ENCODE measurements around the gene NPIPA3.
"Not testable (repeated sequence)": the region's sequence is repeated elsewhere in the genome, so short reads cannot be mapped to it uniquely, and the experiment has no call there.

The NPIPA3 gene

DNA sequence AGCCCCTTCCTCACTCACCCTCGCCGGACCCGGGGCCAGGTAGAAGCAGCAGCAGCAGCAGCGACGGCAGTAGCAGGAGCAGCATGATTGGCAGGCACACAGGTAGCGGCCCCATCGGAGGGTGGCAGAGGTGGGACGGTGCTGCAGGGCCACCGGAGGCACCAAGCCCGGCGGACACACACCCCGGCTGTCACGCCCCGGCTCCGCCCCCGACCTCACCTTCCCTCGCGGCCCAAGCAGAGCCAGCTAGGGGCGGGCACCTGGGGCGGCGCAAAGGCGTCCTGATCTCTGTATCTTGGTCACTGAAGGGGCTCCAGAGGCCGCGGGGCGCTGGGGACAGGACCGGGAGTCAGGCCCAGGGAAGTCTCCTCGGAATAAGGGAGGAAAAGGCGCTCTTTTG lies 30.0 kb downstream of the NPIPA3 start:
- not testable (repeated sequence) for H3F3A ChIP-seq (ENCODE audit: insufficient read depth, low read length); H3K9me2 ChIP-seq (replicated peaks; ENCODE audit: insufficient read depth, low read length); H3K27me3 ChIP-seq (replicated peaks; ENCODE audit: insufficient read depth, low read length); H3K27ac ChIP-seq (ENCODE audit: low read length); H3K4me2 ChIP-seq (ENCODE audit: low read depth, low read length); H3K4me1 ChIP-seq (ENCODE audit: low read length); H3K36me3 ChIP-seq (replicated peaks; ENCODE audit: insufficient read depth, low read length); H3K79me2 ChIP-seq (ENCODE audit: low read length); H3K9ac ChIP-seq (ENCODE audit: low read length); H4K20me1 ChIP-seq (ENCODE audit: insufficient read depth, low read length); H3K4me3 ChIP-seq (ENCODE audit: low read length); H3K9me3 ChIP-seq (replicated peaks; ENCODE audit: insufficient read depth, low read length); H2AFZ ChIP-seq (ENCODE audit: low read length); DNase-seq

DNA sequence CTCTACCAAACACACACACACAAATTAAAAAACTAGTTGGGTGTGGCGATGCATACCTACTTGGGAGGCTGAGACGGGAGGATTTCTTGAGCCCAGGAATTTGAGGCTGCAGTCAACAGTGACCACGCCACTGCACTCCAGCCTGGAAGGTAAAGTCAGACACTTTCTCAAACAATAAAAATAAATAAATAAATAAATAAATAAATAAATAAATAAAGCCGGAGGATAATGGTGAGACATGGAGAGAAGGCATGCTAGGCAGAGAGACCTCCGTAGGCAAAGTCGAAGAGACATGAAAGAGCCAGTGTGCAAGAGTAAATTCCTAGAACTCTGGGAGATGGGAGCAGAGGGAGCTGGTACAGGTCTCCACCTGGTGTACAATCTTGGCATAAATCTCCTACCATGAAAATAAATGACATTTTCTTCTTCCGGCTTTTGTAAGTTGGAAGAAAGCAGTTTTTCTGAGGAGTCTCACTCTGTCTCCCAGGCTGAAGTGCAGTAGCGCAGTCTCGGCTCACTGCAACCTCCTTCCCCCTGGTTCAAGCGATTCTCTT lies 37.7 kb downstream of the NPIPA3 start:
- not testable (repeated sequence) for H2AFZ ChIP-seq (ENCODE audit: low read length); H3K27me3 ChIP-seq (replicated peaks; ENCODE audit: insufficient read depth, low read length); H3K27ac ChIP-seq (ENCODE audit: low read length); H3K9me3 ChIP-seq (replicated peaks; ENCODE audit: insufficient read depth, low read length); H3K9ac ChIP-seq (ENCODE audit: low read length); H3K4me2 ChIP-seq (ENCODE audit: low read depth, low read length); H3K36me3 ChIP-seq (replicated peaks; ENCODE audit: insufficient read depth, low read length); H3K9me2 ChIP-seq (replicated peaks; ENCODE audit: insufficient read depth, low read length); H4K20me1 ChIP-seq (ENCODE audit: insufficient read depth, low read length); DNase-seq; H3F3A ChIP-seq (ENCODE audit: insufficient read depth, low read length); H3K79me2 ChIP-seq (ENCODE audit: low read length); H3K4me1 ChIP-seq (ENCODE audit: low read length); H3K4me3 ChIP-seq (ENCODE audit: low read length)

DNA sequence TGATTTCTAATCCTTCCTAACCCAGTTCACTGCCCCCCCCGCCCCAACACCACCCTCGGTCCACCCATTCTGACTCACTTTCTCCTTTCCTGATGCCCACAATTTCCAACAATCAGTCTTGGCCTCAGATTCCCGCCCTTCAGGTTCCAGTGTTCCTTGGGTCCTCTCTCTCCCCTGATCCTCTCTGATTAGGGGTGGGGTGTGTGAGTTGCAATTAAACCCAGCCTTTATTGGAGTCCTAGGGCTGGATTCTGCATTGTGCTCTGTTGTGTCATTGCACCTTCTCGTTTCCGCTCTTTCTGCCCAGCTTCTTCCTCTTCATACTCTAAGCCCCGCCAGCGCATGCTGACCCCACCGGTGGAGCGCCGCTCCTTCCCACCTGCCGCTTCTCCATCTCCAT lies 38.6 kb downstream of the NPIPA3 start:
- not testable (repeated sequence) for H3K79me2 ChIP-seq (ENCODE audit: low read length); H3K36me3 ChIP-seq (replicated peaks; ENCODE audit: insufficient read depth, low read length); H3K4me1 ChIP-seq (ENCODE audit: low read length); H3K9me3 ChIP-seq (replicated peaks; ENCODE audit: insufficient read depth, low read length); DNase-seq; H3K27ac ChIP-seq (ENCODE audit: low read length); H3K27me3 ChIP-seq (replicated peaks; ENCODE audit: insufficient read depth, low read length); H2AFZ ChIP-seq (ENCODE audit: low read length); H3K9me2 ChIP-seq (replicated peaks; ENCODE audit: insufficient read depth, low read length); H3K4me2 ChIP-seq (ENCODE audit: low read depth, low read length); H3K4me3 ChIP-seq (ENCODE audit: low read length); H4K20me1 ChIP-seq (ENCODE audit: insufficient read depth, low read length); H3K9ac ChIP-seq (ENCODE audit: low read length); H3F3A ChIP-seq (ENCODE audit: insufficient read depth, low read length)

DNA sequence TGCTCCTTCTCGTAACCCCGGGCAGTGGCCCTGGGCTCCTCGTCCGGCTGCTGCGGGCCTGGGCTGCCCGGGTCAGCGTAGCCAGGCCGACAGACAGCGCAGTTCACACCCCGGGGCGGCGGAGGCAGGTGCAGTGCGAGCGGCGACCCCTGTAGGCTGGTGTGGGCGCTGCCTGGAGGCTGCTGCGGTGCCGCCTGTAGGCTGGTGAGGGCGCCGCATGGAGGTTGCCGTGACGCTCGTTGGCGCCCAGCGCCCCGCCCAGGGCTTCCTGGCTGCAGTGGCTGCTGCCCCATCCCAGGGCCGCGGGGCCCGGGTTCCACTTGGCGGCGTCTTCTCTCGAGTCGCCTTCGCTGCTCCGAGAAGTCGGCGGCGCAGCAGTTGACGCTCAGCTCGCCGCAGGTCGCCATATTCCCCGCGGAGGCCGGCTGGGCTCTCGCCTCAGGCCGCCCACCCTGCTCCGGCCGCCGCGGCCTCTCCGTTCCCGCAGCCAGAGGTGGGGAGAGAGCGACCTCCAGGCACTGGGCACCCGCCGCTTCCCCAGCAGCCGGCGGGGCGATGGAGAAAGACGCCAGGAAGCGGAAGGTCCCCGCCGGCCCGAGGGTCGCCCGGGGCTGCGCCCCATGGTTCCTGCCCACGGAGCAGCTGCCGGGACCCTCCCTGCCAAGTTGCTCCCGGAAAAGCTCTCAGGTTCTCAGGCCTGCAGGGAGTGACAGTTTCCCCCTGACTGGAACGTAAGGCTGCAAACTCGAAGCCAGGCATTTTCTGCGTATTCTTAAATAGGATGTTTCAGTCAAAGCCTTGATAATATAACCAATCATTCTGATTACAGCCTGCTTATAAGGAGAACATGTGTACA lies 39.3 kb downstream of the NPIPA3 start, which contains the start of gene NPIPA2:
Gene NPIPA2 (plus strand): TSS at position 261 of the 856 bp plus-strand sequence. CDS start 5,533 bp downstream, outside the sequence.
- not testable (repeated sequence) for H3K27ac ChIP-seq (ENCODE audit: low read length); H3K4me1 ChIP-seq (ENCODE audit: low read length); H3K9me3 ChIP-seq (replicated peaks; ENCODE audit: insufficient read depth, low read length); DNase-seq; H3K9ac ChIP-seq (ENCODE audit: low read length); H3K4me3 ChIP-seq (ENCODE audit: low read length); H3K36me3 ChIP-seq (replicated peaks; ENCODE audit: insufficient read depth, low read length); H4K20me1 ChIP-seq (ENCODE audit: insufficient read depth, low read length); H2AFZ ChIP-seq (ENCODE audit: low read length); H3K27me3 ChIP-seq (replicated peaks; ENCODE audit: insufficient read depth, low read length); H3K4me2 ChIP-seq (ENCODE audit: low read depth, low read length); H3K9me2 ChIP-seq (replicated peaks; ENCODE audit: insufficient read depth, low read length); H3K79me2 ChIP-seq (ENCODE audit: low read length); H3F3A ChIP-seq (ENCODE audit: insufficient read depth, low read length)

DNA sequence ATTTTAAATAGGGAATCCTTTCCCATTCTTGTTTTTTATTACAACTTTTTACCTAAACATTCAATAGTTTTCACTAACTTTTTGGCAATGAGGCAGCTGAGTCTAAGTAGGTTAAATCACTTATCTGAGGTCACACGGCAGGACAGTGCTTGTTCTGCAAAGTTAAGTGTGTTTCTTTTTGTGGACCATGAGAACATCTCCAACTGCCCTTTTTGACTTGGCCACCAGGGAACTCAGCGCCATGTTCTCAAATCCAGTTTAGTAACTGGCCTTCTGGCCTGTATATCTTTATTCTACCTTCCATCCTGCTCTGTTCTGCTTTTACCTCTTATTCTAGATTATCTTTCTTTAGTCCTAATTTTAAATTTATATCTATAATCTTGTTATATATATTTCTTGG lies 70.4 kb downstream of the NPIPA3 start:
- H3K79me2 ChIP-seq (ENCODE audit: low read length), result not testable (repeated sequence)

DNA sequence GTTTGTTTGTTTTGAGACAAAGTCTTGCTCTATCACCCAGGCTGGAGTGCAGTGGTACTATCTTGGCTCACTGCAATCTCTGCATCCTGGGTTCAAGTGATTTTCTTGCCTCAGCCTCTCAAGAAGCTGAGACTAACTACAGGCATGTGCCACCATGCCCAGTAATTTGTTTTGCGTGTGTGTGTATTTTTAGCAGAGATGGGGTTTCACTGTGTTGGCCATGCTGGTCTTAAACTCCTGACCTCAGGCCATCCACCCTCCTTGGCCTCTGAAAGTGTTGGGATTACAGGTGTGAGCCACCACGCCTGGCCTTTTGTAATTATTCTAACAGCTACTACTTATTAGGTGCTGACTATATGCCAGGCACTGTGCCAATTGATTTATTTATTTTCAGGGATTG lies 72.4 kb downstream of the NPIPA3 start:
- not testable (repeated sequence) for H4K20me1 ChIP-seq (ENCODE audit: insufficient read depth, low read length); H3K27ac ChIP-seq (ENCODE audit: low read length); DNase-seq; H3K9me2 ChIP-seq (replicated peaks; ENCODE audit: insufficient read depth, low read length); H3K9ac ChIP-seq (ENCODE audit: low read length); H3K36me3 ChIP-seq (replicated peaks; ENCODE audit: insufficient read depth, low read length); H3K27me3 ChIP-seq (replicated peaks; ENCODE audit: insufficient read depth, low read length); H3K79me2 ChIP-seq (ENCODE audit: low read length); H2AFZ ChIP-seq (ENCODE audit: low read length); H3K9me3 ChIP-seq (replicated peaks; ENCODE audit: insufficient read depth, low read length); H3F3A ChIP-seq (ENCODE audit: insufficient read depth, low read length); H3K4me3 ChIP-seq (ENCODE audit: low read length); H3K4me1 ChIP-seq (ENCODE audit: low read length); H3K4me2 ChIP-seq (ENCODE audit: low read depth, low read length)

More for the DNA sequence above, 70.4 kb downstream of the NPIPA3 start:
- not testable (repeated sequence) for H3K9ac ChIP-seq (ENCODE audit: low read length); H3K4me2 ChIP-seq (ENCODE audit: low read depth, low read length); H3K9me3 ChIP-seq (replicated peaks; ENCODE audit: insufficient read depth, low read length); H3K36me3 ChIP-seq (replicated peaks; ENCODE audit: insufficient read depth, low read length); H4K20me1 ChIP-seq (ENCODE audit: insufficient read depth, low read length); H3K9me2 ChIP-seq (replicated peaks; ENCODE audit: insufficient read depth, low read length); H2AFZ ChIP-seq (ENCODE audit: low read length); H3K27me3 ChIP-seq (replicated peaks; ENCODE audit: insufficient read depth, low read length); H3F3A ChIP-seq (ENCODE audit: insufficient read depth, low read length); DNase-seq; H3K27ac ChIP-seq (ENCODE audit: low read length); H3K4me3 ChIP-seq (ENCODE audit: low read length); H3K4me1 ChIP-seq (ENCODE audit: low read length)
